B cell (primary cell): ENCODE measurements around the gene MIPEP. TPM values are rescaled to one million over a fixed set of nuclear protein-coding genes. Genes with fewer than 3 reads are reported as not detected.

Experiments used
- ATAC-seq: fragments of 200-7000 bp; cut with Tn5 transposase; one replicate; pipeline ENCODE4 v1.10.0; 2021; ENCODE audit warnings: low read depth, mild to moderate bottlenecking, moderate number of reproducible peaks, moderate library complexity
- CTCF ChIA-PET: fragments of 350-600 bp; sonication (Branson Sonifier 250); formaldehyde crosslinking; loops from one replicate; lab custom pipeline; 2021; ENCODE audit warnings: antibody characterized with exemption, inconsistent platforms; lab: Charles Lee
- POLR2A ChIA-PET: fragments of 350-600 bp; sonication (Branson Sonifier 250); formaldehyde crosslinking; loops from one replicate; lab custom pipeline; 2021; ENCODE audit warnings: antibody characterized with exemption; lab: Charles Lee
- DNase-seq: peaks from one replicate; pipeline ENCODE4 v3.0.0; 2013
- H2AFZ ChIP-seq: 2 replicates; pipeline ENCODE4 v1.6.1; 2012; ENCODE audit warnings: mild to moderate bottlenecking, low read depth, low read length; ENCODE audit not compliant: insufficient read depth, poor library complexity, severe bottlenecking
- H3K27ac ChIP-seq, 2 donors: 1 replicate in 1 of 2; 2 replicates in 1 of 2; pipeline ENCODE4 v1.5.1; 2012 to 2013; ENCODE audit warnings: low read length in 2 of 2, mild to moderate bottlenecking in 2 of 2, moderate library complexity in 1 of 2
- H3K27me3 ChIP-seq, 4 experiments: fragments of 200-600 bp in 1 of 4; sonication (generic) in 1 of 4; replicated peaks in 1 of 4; 1 replicate in 2 of 4; 2 replicates in 2 of 4; pipeline versions ENCODE4 v1.6.1 to v1.7.0; 2013 to 2016; ENCODE audit warnings: low read length in 3 of 4, mild to moderate bottlenecking in 2 of 4, mixed read lengths in 1 of 4, moderate library complexity in 1 of 4; ENCODE audit not compliant: insufficient read depth in 4 of 4, control insufficient read depth in 3 of 4; ENCODE audit errors: control extremely low read depth in 1 of 4
- H3K36me3 ChIP-seq, 2 experiments: replicated peaks in 1 of 2; 1 replicate in 1 of 2; 2 replicates in 1 of 2; pipeline versions ENCODE4 v1.6.1 to v1.7.1; 2013; ENCODE audit warnings: low read length in 1 of 2; ENCODE audit not compliant: insufficient read depth in 2 of 2, control insufficient read depth in 1 of 2; ENCODE audit errors: control extremely low read depth in 1 of 2, extremely low read depth in 1 of 2
- H3K4me1 ChIP-seq, 2 donors: fragments of 200-600 bp in 1 of 2; sonication (generic) in 1 of 2; 1 replicate in 1 of 2; 2 replicates in 1 of 2; pipeline versions ENCODE4 v1.5.1 to v1.6.1; 2013 to 2017; ENCODE audit warnings: low read length in 2 of 2; ENCODE audit not compliant: control insufficient read depth in 2 of 2, insufficient read depth in 2 of 2
- H3K4me2 ChIP-seq: replicated peaks from 2 replicates; pipeline ENCODE3; 2012; ENCODE audit warnings: mild to moderate bottlenecking, low read depth, low read length; ENCODE audit not compliant: poor library complexity, severe bottlenecking
- H3K4me3 ChIP-seq, 5 experiments: fragments of 200-600 bp in 1 of 5; sonication (generic) in 1 of 5; 1 replicate in 3 of 5; 2 replicates in 2 of 5; pipeline versions ENCODE4 v1.5.1 to v1.7.0; 2011 to 2016; ENCODE audit warnings: low read length in 4 of 5, mild to moderate bottlenecking in 4 of 5, low read depth in 2 of 5, control low read depth in 1 of 5, moderate library complexity in 1 of 5; ENCODE audit not compliant: insufficient read depth in 1 of 5; ENCODE audit errors: control extremely low read depth in 1 of 5, extremely low read depth in 1 of 5
- H3K79me2 ChIP-seq: fragments of 200-600 bp; sonication (generic); one replicate; pipeline ENCODE4 v1.6.0; 2016; ENCODE audit warnings: low read length; ENCODE audit not compliant: control insufficient read depth, insufficient read depth
- H3K9ac ChIP-seq: fragments of 200-600 bp; sonication (generic); 2 replicates; pipeline ENCODE4 v1.6.1; 2017; ENCODE audit warnings: mild to moderate bottlenecking, low read length, moderate library complexity
- H3K9me3 ChIP-seq, 3 donors: one replicate each; pipeline versions ENCODE4 v1.6.1 to v1.7.1; 2013; ENCODE audit warnings: low read length in 2 of 3; ENCODE audit not compliant: control insufficient read depth in 2 of 3, insufficient read depth in 1 of 3; ENCODE audit errors: control extremely low read depth in 1 of 3
- H4K20me1 ChIP-seq: 2 replicates; pipeline ENCODE4 v1.6.0; 2012; ENCODE audit warnings: mild to moderate bottlenecking, low read length; ENCODE audit not compliant: insufficient read depth, control insufficient read depth, poor library complexity, severe bottlenecking
- H3K27ac Mint-ChIP-seq: one replicate; pipeline ENCODE4 v1.8.0; 2021; ENCODE audit warnings: mixed read lengths
- H3K27me3 Mint-ChIP-seq: one replicate; pipeline ENCODE4 v1.8.0; 2021; ENCODE audit warnings: mixed read lengths
- H3K4me1 Mint-ChIP-seq: one replicate; pipeline ENCODE4 v1.8.0; 2021; ENCODE audit warnings: mixed read lengths
- H3K4me3 Mint-ChIP-seq: one replicate; pipeline ENCODE4 v1.8.0; 2021; ENCODE audit warnings: mixed read lengths
- H3K9me3 Mint-ChIP-seq: one replicate; pipeline ENCODE4 v1.8.0; 2022; ENCODE audit warnings: mixed read lengths; ENCODE audit not compliant: insufficient read depth
- CTCF ChIP-seq: fragments of 200-600 bp; IDR thresholded peaks from one replicate; pipeline ENCODE4 v1.8.0; 2022; ENCODE audit warnings: antibody characterized with exemption, mild to moderate bottlenecking
- EZH2 ChIP-seq: IDR thresholded peaks from 2 replicates; pipeline ENCODE4 v1.6.1; 2012; ENCODE audit warnings: borderline replicate concordance, low read depth, mild to moderate bottlenecking, moderate library complexity, low read length; ENCODE audit not compliant: insufficient read depth, poor library complexity, severe bottlenecking
- WGBS: methylation state at CpG from one replicate; pipeline ENCODE4 v1.1.5; 2013; ENCODE audit warnings: missing lambda C conversion rate; ENCODE audit not compliant: insufficient coverage; 5-methylcytosine and 5-hydroxymethylcytosine counted together
- intact Hi-C: fragments of 100-400 bp; cut with micrococcal nuclease; formaldehyde crosslinking; loops from one replicate; pipeline ENCODE4 v1.10.0; 2022
- polyA plus RNA-seq: library from polyadenylated mRNA; depleted of rRNA; stranded (reverse); fragments of >200 nt; gene quantifications from 2 replicates; pipeline ENCODE4 v1.2.3, GENCODE V29; 2012
- total RNA-seq, 2 donors: library from RNA; stranded (reverse); fragments of 120-200 nt in 1 of 2; gene quantifications; 1 replicate in 1 of 2; 2 replicates in 1 of 2; pipeline versions ENCODE4 v1.2.3 to v1.2.4, GENCODE V29; 2013 to 2022

The MIPEP gene
- total and polyA plus RNA-seq, 2 donors (not counting 1 experiment from before 2014, with no cell fraction given), result 6.2 to 16.9 TPM

GRCh38 chr13:23735329-23735728 is 153.9 kb downstream of the MIPEP start:
- no peak for DNase-seq
- no peak overlapping the region for H3K4me3 ChIP-seq
- no peak overlapping the region for H3K27ac Mint-ChIP-seq
- POLR2A ChIA-PET, result no interaction called here
- no peak overlapping the region for H3K4me2 ChIP-seq
- H2AFZ ChIP-seq, result no peak overlapping the region
- no peak for ATAC-seq
- no peaks in the 10 kb centered on the region for H3K4me1 ChIP-seq
- H3K27me3 Mint-ChIP-seq, result no peaks in the 10 kb centered on the region
- no CpG with 5 or more reads among the region's 2 CpGs for WGBS
- H3K79me2 ChIP-seq, result no peaks in the 10 kb centered on the region
- intact Hi-C loops, result no loop called here
- no peaks in the 10 kb centered on the region for H3K27me3 ChIP-seq
- H3K4me1 Mint-ChIP-seq, result no peaks in the 10 kb centered on the region
- peaks cover 0 to under 1% of the 10 kb centered on the region in 2 experiments for H3K36me3 ChIP-seq
- H3K9me3 ChIP-seq, result no peaks in the 10 kb centered on the region
- H3K9ac ChIP-seq, result no peak overlapping the region
- no peak for TF ChIP-seq EZH2
- TF ChIP-seq CTCF, result no peak
- no peak overlapping the region for H3K4me3 Mint-ChIP-seq
- no peaks in the 10 kb centered on the region for H4K20me1 ChIP-seq
- no peaks in the 10 kb centered on the region for H3K9me3 Mint-ChIP-seq
- H3K27ac ChIP-seq, result no peak overlapping the region
- CTCF ChIA-PET, result no interaction called here

GRCh38 chr13:23731709-23732108 is 157.5 kb downstream of the MIPEP start:
- no peak overlapping the region for H2AFZ ChIP-seq
- H3K4me3 ChIP-seq, result no peak overlapping the region
- H3K36me3 ChIP-seq, result peaks cover 4 to 9% of the 10 kb centered on the region in 2 experiments
- no peaks in the 10 kb centered on the region for H3K79me2 ChIP-seq
- intact Hi-C loops, result no loop called here
- Mint-ChIP-seq H3K4me1 (no peaks in the 10 kb centered on the region), H3K27ac (no peak overlapping the region), H3K4me3 (no peak overlapping the region), H3K27me3 (no peaks in the 10 kb centered on the region), H3K9me3 (no peaks in the 10 kb centered on the region)
- no peaks in the 10 kb centered on the region for H3K27me3 ChIP-seq
- DNase-seq (no peak), ATAC-seq (no peak)
- no peak overlapping the region for H3K4me2 ChIP-seq
- no peak overlapping the region for H3K27ac ChIP-seq
- WGBS, result 92% methylated on average over 2 of the region's 3 CpGs
- H3K9me3 ChIP-seq, result no peaks in the 10 kb centered on the region
- CTCF ChIA-PET, result no interaction called here
- no peaks in the 10 kb centered on the region for H4K20me1 ChIP-seq
- POLR2A ChIA-PET, result no interaction called here
- H3K4me1 ChIP-seq, result no peaks in the 10 kb centered on the region
- no peak for TF ChIP-seq CTCF
- no peak for TF ChIP-seq EZH2
- H3K9ac ChIP-seq, result no peak overlapping the region
